Measurements from ENCODE around the gene ARHGAP12. TPM values are rescaled to one million over a fixed set of nuclear protein-coding genes. Genes with fewer than 3 reads are reported as not detected.

ARHGAP12 gene
- total RNA-seq, 2 experiments from 2014 or later, result 40.3 to 41.1 TPM

DNA sequence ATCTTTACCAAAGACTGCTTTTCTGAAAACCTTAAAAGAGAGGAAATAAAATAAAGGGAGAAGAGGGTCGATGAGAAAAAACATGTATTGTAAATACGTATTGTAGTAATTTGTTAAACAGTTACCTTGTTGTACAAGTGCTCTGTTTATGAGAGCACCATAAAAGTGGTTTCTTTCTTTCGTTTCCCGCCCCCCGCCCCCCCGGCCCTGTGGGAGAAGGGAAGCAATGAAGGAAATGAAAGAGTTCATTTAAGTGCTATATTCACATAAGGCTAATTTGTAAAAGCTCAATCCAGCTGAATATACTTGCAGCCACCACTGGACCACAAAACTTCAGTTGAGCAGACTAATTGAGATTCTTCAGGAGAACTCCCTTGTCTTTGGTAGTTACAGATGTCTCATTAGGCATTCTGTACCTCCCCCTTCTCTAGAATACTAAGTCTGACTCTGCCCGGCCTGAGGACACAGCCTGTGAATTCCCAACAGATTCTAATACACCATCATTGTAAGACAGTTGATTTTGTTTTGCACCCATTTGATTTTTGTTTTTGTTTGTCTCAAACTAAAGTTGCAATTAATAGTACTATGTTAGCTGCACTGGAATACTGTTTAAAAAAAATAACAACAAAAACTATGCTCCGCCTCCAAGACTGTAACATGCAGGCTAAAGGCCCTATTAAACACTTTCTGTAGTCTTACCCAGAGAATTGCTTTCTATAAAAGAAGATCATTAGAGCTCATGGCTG, 124.9 kb downstream of the ARHGAP12 start:
- H3K4me1 Mint-ChIP-seq (ENCODE audit: low read depth), result peaks cover 7% of the 10 kb centered on the region
- peaks cover 3% of the 10 kb centered on the region for H3K4me1 ChIP-seq (ENCODE audit: insufficient read depth, low read length)
- H3K9me3 Mint-ChIP-seq, result no peaks in the 10 kb centered on the region
- intact Hi-C loops (cut with DNase I, micrococcal nuclease), result no loop called here
- H3K27me3 Mint-ChIP-seq, result no peaks in the 10 kb centered on the region
- no peak overlapping the region for H3K4me3 ChIP-seq (ENCODE audit: low read length)
- peaks cover 43% of the 10 kb centered on the region for H3K36me3 Mint-ChIP-seq (ENCODE audit: low read depth)
- no peaks in the 10 kb centered on the region for H3K27me3 ChIP-seq (ENCODE audit: control insufficient read depth in 1 of 2, insufficient read depth in 2 of 2, low read length in 2 of 2)
- no peak overlapping the region for H3K27ac ChIP-seq (ENCODE audit: low read depth in 1 of 2, low read length in 2 of 2)
- no peak for ATAC-seq (ENCODE audit: poor library complexity)
- peaks cover 14% of the 10 kb centered on the region for H3K36me3 ChIP-seq (ENCODE audit: insufficient read depth, low read length)
- ChIA-PET POLR2A (interaction anchor here (0.6 kb wide), 1 partner anchor 9 kb away, joined by 3 read pairs; no protein-coding TSS in a partner anchor), CTCF (interaction anchor here (0.5 to 0.7 kb wide), 3 partner anchors 33 to 1019 kb away, joined by 3 to 4 read pairs (median 3); no protein-coding TSS in a partner anchor)
- no peaks in the 10 kb centered on the region for H3K9me3 ChIP-seq (ENCODE audit: control insufficient read depth in 1 of 2, insufficient read depth in 1 of 2, low read length in 2 of 2)
- no peak for DNase-seq
- TF ChIP-seq, protein P1, sequence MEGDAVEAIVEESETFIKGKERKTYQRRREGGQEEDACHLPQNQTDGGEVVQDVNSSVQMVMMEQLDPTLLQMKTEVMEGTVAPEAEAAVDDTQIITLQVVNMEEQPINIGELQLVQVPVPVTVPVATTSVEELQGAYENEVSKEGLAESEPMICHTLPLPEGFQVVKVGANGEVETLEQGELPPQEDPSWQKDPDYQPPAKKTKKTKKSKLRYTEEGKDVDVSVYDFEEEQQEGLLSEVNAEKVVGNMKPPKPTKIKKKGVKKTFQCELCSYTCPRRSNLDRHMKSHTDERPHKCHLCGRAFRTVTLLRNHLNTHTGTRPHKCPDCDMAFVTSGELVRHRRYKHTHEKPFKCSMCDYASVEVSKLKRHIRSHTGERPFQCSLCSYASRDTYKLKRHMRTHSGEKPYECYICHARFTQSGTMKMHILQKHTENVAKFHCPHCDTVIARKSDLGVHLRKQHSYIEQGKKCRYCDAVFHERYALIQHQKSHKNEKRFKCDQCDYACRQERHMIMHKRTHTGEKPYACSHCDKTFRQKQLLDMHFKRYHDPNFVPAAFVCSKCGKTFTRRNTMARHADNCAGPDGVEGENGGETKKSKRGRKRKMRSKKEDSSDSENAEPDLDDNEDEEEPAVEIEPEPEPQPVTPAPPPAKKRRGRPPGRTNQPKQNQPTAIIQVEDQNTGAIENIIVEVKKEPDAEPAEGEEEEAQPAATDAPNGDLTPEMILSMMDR (IDR thresholded peaks at IDR 0.05), result no peak
- no peak overlapping the region for H3K27ac Mint-ChIP-seq
- H3K4me3 Mint-ChIP-seq, result no peak overlapping the region

DNA sequence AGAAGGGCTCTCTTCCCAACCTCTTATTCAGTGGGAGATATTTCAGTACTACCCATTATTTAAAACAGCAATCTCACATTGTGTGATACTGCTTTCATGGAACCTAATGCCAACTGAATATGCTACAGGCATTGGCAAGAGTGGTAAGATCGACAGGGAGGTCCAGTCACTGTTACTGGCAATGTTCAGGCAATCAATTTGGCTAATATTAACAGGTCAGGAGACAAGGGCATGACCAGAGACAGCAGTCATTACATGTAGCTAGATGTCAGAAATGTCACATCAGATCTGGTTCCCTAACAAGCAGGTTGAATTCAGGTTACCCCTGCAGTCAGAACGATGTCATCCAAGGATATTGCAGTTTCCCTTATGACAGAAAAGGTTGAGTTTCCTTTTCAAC, 129.4 kb downstream of the ARHGAP12 start:
- DNase-seq (no peak), ATAC-seq (ENCODE audit: poor library complexity) (no peak)
- Histone ChIP-seq H3K4me1 (ENCODE audit: insufficient read depth, low read length) (no peaks in the 10 kb centered on the region), H3K36me3 (ENCODE audit: insufficient read depth, low read length) (peaks cover 3% of the 10 kb centered on the region), H3K27ac (ENCODE audit: low read depth in 1 of 2, low read length in 2 of 2) (no peak overlapping the region), H3K4me3 (ENCODE audit: low read length) (no peak overlapping the region), H3K27me3 (ENCODE audit: control insufficient read depth in 1 of 2, insufficient read depth in 2 of 2, low read length in 2 of 2) (no peaks in the 10 kb centered on the region), H3K9me3 (ENCODE audit: control insufficient read depth in 1 of 2, insufficient read depth in 1 of 2, low read length in 2 of 2) (no peaks in the 10 kb centered on the region)
- Mint-ChIP-seq H3K27ac (no peak overlapping the region), H3K36me3 (ENCODE audit: low read depth) (peaks cover 13% of the 10 kb centered on the region), H3K4me3 (no peak overlapping the region), H3K27me3 (no peaks in the 10 kb centered on the region), H3K4me1 (ENCODE audit: low read depth) (no peaks in the 10 kb centered on the region), H3K9me3 (no peaks in the 10 kb centered on the region)
- ChIA-PET CTCF (no interaction called here), POLR2A (no interaction called here)
- intact Hi-C loops (cut with DNase I, micrococcal nuclease), result no loop called here
- TF ChIP-seq, protein P1 (IDR thresholded peaks at IDR 0.05), result no peak

DNA sequence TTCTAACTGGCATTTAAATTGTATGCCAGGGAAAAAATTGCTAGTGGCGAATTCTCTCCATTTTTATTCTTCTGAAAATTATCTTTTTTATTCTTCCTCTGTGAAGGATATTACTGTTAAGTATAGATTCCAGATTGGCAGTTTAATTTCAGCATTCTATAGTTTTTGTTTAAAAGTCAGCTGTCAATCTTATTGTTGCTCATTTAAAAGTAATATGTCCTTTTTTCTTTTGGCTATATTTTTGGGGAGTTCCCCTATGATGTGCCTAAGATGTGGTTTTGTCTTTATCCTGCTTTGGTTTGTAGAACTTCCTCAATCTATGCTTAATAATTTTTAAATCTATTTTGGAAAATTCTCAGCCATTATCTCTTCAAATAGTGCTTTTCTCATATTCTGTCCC, 135.9 kb downstream of the ARHGAP12 start:
- intact Hi-C loops (cut with DNase I, micrococcal nuclease), result no loop called here
- DNase-seq (no peak), ATAC-seq (ENCODE audit: poor library complexity) (no peak)
- Mint-ChIP-seq H3K9me3 (no peaks in the 10 kb centered on the region), H3K4me3 (no peak overlapping the region), H3K36me3 (ENCODE audit: low read depth) (no peaks in the 10 kb centered on the region), H3K27me3 (peaks cover 11% of the 10 kb centered on the region), H3K27ac (no peak overlapping the region), H3K4me1 (ENCODE audit: low read depth) (peaks cover 10% of the 10 kb centered on the region)
- H3K4me3 ChIP-seq (ENCODE audit: low read length), result no peak overlapping the region
- H3K9me3 ChIP-seq (ENCODE audit: control insufficient read depth in 1 of 2, insufficient read depth in 1 of 2, low read length in 2 of 2), result no peaks in the 10 kb centered on the region
- TF ChIP-seq, protein P1 (IDR thresholded peaks at IDR 0.05), result no peak
- ChIA-PET CTCF (no interaction called here), POLR2A (interaction anchor here (0.6 kb wide), 1 partner anchor 580 kb away, joined by 3 read pairs; no protein-coding TSS in a partner anchor)
- no peak overlapping the region for H3K27ac ChIP-seq (ENCODE audit: low read depth in 1 of 2, low read length in 2 of 2)
- peaks cover 0 to 3% of the 10 kb centered on the region in 2 experiments for H3K27me3 ChIP-seq (ENCODE audit: control insufficient read depth in 1 of 2, insufficient read depth in 2 of 2, low read length in 2 of 2)
- no peaks in the 10 kb centered on the region for H3K36me3 ChIP-seq (ENCODE audit: insufficient read depth, low read length)
- peaks cover 2% of the 10 kb centered on the region for H3K4me1 ChIP-seq (ENCODE audit: insufficient read depth, low read length)
